ELR (cell line): Measurements from ENCODE around the gene ELANE.

Experiments used
- DNase-seq: peaks from one replicate; pipeline ENCODE4 v3.0.0-alpha.2; 2015; ENCODE audit warnings: low read depth

ELANE gene

GRCh38 chr19:852136-853013 lies at the start of gene ELANE:
Gene ELANE, plus strand, starts transcription at chr19:852303. Its CDS starts 26 bp downstream, at chr19:852329.
- no peak for DNase-seq

GRCh38 chr19:802498-803098 lies 49.5 kb upstream of the ELANE start:
- no peak for DNase-seq

- no peak for DNase-seq
Measured at GRCh38 chr19:803099-803561, 49.0 kb upstream of the ELANE start.

- DNase-seq: no peak
Measured at GRCh38 chr19:803686-804418, 48.3 kb upstream of the ELANE start.

GRCh38 chr19:804419-805165 lies 47.5 kb upstream of the ELANE start:
- no peak for DNase-seq

- DNase-seq: no peak
Measured at GRCh38 chr19:805166-805551, 46.9 kb upstream of the ELANE start.

GRCh38 chr19:805600-806550 lies 46.2 kb upstream of the ELANE start:
- DNase-seq: no peak

- DNase-seq: no peak
Measured at GRCh38 chr19:806815-807421, 45.2 kb upstream of the ELANE start.

GRCh38 chr19:807627-808422 lies 44.3 kb upstream of the ELANE start:
- DNase-seq: no peak

- DNase-seq: no peak
Measured at GRCh38 chr19:808423-808775, 43.7 kb upstream of the ELANE start.

GRCh38 chr19:810077-810855 lies 41.8 kb upstream of the ELANE start:
- DNase-seq: no peak

GRCh38 chr19:810883-811489 lies 41.1 kb upstream of the ELANE start:
- no peak for DNase-seq

- DNase-seq: no peak
Measured at GRCh38 chr19:811506-812048, 40.5 kb upstream of the ELANE start.

- DNase-seq: no peak
Measured at GRCh38 chr19:812049-812746, 39.9 kb upstream of the ELANE start.

- DNase-seq: no peak
Measured at GRCh38 chr19:812747-813218, 39.3 kb upstream of the ELANE start.

GRCh38 chr19:813219-814151 lies 38.6 kb upstream of the ELANE start:
- peak; percentile 38 for DNase-seq
